ENCODE data around the gene ATP8A2. TPM values are rescaled to one million over a fixed set of nuclear protein-coding genes. Genes with fewer than 3 reads are reported as not detected.

The ATP8A2 gene
- total RNA-seq, 1 donor from 2014 or later: 3.4 TPM

GRCh38 chr13:25971459-25972145 lies 599.8 kb downstream of the ATP8A2 start:
- no peaks in the 10 kb centered on the region for H3K9me3 Mint-ChIP-seq
- no peaks in the 10 kb centered on the region for H3K36me3 Mint-ChIP-seq (ENCODE audit: low read depth)
- no peaks in the 10 kb centered on the region for H3K27me3 Mint-ChIP-seq (ENCODE audit: low read depth)

DNA sequence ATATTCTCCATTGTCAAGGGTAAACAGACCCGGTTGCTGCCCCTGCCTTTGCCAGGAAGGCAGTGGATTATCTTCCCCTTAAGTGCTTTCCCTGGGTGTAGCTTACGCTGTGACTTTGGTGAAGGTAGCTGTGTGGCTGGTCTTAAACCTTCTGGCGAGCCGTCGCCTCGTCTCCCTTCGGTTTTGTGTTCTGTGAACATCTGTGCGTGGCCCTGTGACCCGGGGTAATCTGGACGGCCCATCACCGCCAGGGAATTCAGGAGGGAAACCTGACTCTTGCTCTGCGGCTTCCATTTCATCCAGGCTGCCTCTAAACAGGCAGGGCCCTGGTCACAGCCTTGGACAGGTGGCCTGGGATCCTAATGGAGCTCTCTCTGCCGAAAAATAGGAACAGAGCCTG lies 601.3 kb downstream of the ATP8A2 start:
- Mint-ChIP-seq H3K36me3 (ENCODE audit: low read depth) (no peaks in the 10 kb centered on the region), H3K4me3 (no peak overlapping the region), H3K27me3 (ENCODE audit: low read depth) (no peaks in the 10 kb centered on the region), H3K27ac (ENCODE audit: unreplicated experiment) (no peak overlapping the region), H3K9me3 (no peaks in the 10 kb centered on the region), H3K4me1 (peaks cover 49% of the 10 kb centered on the region)
- TF ChIP-seq, protein P1, sequence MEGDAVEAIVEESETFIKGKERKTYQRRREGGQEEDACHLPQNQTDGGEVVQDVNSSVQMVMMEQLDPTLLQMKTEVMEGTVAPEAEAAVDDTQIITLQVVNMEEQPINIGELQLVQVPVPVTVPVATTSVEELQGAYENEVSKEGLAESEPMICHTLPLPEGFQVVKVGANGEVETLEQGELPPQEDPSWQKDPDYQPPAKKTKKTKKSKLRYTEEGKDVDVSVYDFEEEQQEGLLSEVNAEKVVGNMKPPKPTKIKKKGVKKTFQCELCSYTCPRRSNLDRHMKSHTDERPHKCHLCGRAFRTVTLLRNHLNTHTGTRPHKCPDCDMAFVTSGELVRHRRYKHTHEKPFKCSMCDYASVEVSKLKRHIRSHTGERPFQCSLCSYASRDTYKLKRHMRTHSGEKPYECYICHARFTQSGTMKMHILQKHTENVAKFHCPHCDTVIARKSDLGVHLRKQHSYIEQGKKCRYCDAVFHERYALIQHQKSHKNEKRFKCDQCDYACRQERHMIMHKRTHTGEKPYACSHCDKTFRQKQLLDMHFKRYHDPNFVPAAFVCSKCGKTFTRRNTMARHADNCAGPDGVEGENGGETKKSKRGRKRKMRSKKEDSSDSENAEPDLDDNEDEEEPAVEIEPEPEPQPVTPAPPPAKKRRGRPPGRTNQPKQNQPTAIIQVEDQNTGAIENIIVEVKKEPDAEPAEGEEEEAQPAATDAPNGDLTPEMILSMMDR (conservative IDR thresholded peaks at IDR 0.05): no peak
- no peak for DNase-seq (ENCODE audit: low read depth, low spot score)

More at GRCh38 chr13:25971459-25972145, 599.8 kb downstream of the ATP8A2 start:
- H3K4me1 Mint-ChIP-seq: peaks cover 36% of the 10 kb centered on the region
- TF ChIP-seq, protein P1 (conservative IDR thresholded peaks at IDR 0.05): no peak
- peak overlapping the region; percentile 72 for H3K27ac Mint-ChIP-seq (ENCODE audit: unreplicated experiment)
- no peak overlapping the region for H3K4me3 Mint-ChIP-seq
- no peak for DNase-seq (ENCODE audit: low read depth, low spot score)

DNA sequence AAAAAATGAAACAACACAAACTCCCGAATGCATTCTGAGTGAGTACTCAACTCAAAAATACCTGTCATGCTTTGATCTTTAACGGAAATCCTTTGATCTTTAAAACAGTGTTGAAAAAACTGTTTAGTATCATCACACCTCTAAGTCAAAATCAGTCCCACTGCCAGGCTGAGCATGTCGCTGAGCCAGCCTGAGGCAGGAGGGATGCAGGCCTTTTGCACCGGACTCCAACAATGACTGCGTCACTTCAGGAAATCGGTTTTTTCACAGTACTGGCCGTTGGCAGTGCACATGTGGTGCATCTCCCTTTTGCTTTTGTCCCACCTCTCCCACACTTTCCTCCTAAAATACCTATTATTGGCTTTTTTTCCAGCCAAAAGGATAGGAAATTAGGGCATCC lies 601.8 kb downstream of the ATP8A2 start:
- no peak for DNase-seq (ENCODE audit: low read depth, low spot score)
- Mint-ChIP-seq H3K9me3 (no peaks in the 10 kb centered on the region), H3K4me1 (peaks cover 52% of the 10 kb centered on the region), H3K27me3 (ENCODE audit: low read depth) (no peaks in the 10 kb centered on the region), H3K4me3 (no peak overlapping the region), H3K36me3 (ENCODE audit: low read depth) (no peaks in the 10 kb centered on the region), H3K27ac (ENCODE audit: unreplicated experiment) (no peak overlapping the region)
- TF ChIP-seq, protein P1 (conservative IDR thresholded peaks at IDR 0.05): no peak

GRCh38 chr13:25977216-25977615 lies 605.4 kb downstream of the ATP8A2 start:
- H3K36me3 Mint-ChIP-seq (ENCODE audit: low read depth): no peaks in the 10 kb centered on the region
- TF ChIP-seq, protein P1 (conservative IDR thresholded peaks at IDR 0.05): no peak
- DNase-seq (ENCODE audit: low read depth, low spot score): no peak
- peak overlapping the region; percentile 77 for H3K4me3 Mint-ChIP-seq
- no peaks in the 10 kb centered on the region for H3K9me3 Mint-ChIP-seq
- H3K27ac Mint-ChIP-seq (ENCODE audit: unreplicated experiment): peak overlapping the region; percentile 73
- H3K4me1 Mint-ChIP-seq: peaks cover 60% of the 10 kb centered on the region
- no peaks in the 10 kb centered on the region for H3K27me3 Mint-ChIP-seq (ENCODE audit: low read depth)

DNA sequence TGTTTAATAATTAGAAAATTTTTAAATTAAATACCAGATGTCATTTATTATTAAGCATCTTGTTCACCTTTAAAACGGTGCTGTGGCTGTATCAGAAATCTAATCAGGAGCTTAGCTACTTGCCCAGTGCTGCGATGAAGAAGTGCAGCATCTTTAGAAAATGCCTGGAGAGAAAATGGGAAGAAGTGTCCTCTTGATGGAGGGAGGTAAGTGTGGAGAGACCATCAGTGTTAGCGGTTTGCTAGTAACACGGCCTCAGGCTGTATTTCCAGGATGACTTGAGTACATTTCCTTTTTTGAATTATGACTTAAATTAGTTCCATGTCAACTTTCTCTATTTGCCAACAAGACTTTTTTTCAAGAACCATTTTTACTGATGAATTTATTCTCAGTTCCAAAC lies 605.9 kb downstream of the ATP8A2 start:
- Mint-ChIP-seq H3K27ac (ENCODE audit: unreplicated experiment) (no peak overlapping the region), H3K27me3 (ENCODE audit: low read depth) (no peaks in the 10 kb centered on the region), H3K36me3 (ENCODE audit: low read depth) (no peaks in the 10 kb centered on the region), H3K4me1 (peaks cover 60% of the 10 kb centered on the region), H3K4me3 (no peak overlapping the region), H3K9me3 (no peaks in the 10 kb centered on the region)
- TF ChIP-seq, protein P1 (conservative IDR thresholded peaks at IDR 0.05): no peak
- no peak for DNase-seq (ENCODE audit: low read depth, low spot score)
